Calu3 (cell line): Measurements from ENCODE around the gene DNAJC12. TPM values are rescaled to one million over a fixed set of nuclear protein-coding genes. Genes with fewer than 3 reads are reported as not detected.

Experiments
- BruUV-seq: library from RNA; stranded (reverse); fragments of 400-500 nt; replicated peaks from 2 replicates; lab custom pipeline; 2021; lab: Mats Ljungman, UMichigan
- CTCF ChIA-PET: fragments of 300-600 bp; sonication (Branson Sonifier 250); formaldehyde crosslinking; loops from one replicate; lab custom pipeline; 2022; ENCODE audit warnings: antibody characterized with exemption; lab: Charles Lee
- DNase-seq: peaks from one replicate; pipeline ENCODE4 v3.0.0; 2022
- H3K27ac Mint-ChIP-seq: one replicate; pipeline ENCODE4 v1.8.0; 2022; ENCODE audit warnings: mixed read lengths; ENCODE audit not compliant: unreplicated experiment
- H3K27me3 Mint-ChIP-seq: one replicate; pipeline ENCODE4 v1.8.0; 2022; ENCODE audit warnings: mixed read lengths; ENCODE audit not compliant: unreplicated experiment
- H3K36me3 Mint-ChIP-seq: one replicate; pipeline ENCODE4 v1.8.0; 2022; ENCODE audit warnings: mild to moderate bottlenecking, moderate library complexity, mixed read lengths; ENCODE audit not compliant: insufficient read depth, unreplicated experiment
- H3K4me1 Mint-ChIP-seq: one replicate; pipeline ENCODE4 v1.8.0; 2022; ENCODE audit warnings: mild to moderate bottlenecking, low read depth, mixed read lengths; ENCODE audit not compliant: unreplicated experiment
- H3K4me3 Mint-ChIP-seq: one replicate; pipeline ENCODE4 v1.8.0; 2022; ENCODE audit warnings: mild to moderate bottlenecking, low read depth, moderate library complexity, mixed read lengths; ENCODE audit not compliant: unreplicated experiment
- H3K9me3 Mint-ChIP-seq: one replicate; pipeline ENCODE4 v1.8.0; 2022; ENCODE audit warnings: low read depth, mixed read lengths; ENCODE audit not compliant: unreplicated experiment
- CTCF ChIP-seq: fragments of 200-600 bp; IDR thresholded peaks from one replicate; pipeline ENCODE4 v1.8.0; 2022; ENCODE audit warnings: antibody characterized with exemption; ENCODE audit not compliant: unreplicated experiment
- intact Hi-C: fragments of 100-400 bp; cut with micrococcal nuclease; formaldehyde crosslinking; loops from one replicate; pipeline ENCODE4 v1.10.0; 2022; ENCODE audit not compliant: unreplicated experiment
- total RNA-seq: library from RNA; stranded (reverse); gene quantifications from 2 replicates; pipeline ENCODE4 v1.2.3, GENCODE V29; 2022

Gene DNAJC12
- total RNA-seq, 1 experiment from 2014 or later: 0.80 TPM

GRCh38 chr10:67802767-67803538 is 35.0 kb downstream of the DNAJC12 start:
- H3K27me3 Mint-ChIP-seq: no peaks in the 10 kb centered on the region
- no peak for DNase-seq
- no peak overlapping the region for H3K4me3 Mint-ChIP-seq
- intact Hi-C loops: no loop called here
- no peak for TF ChIP-seq CTCF
- no TSS peak for BruUV-seq
- H3K27ac Mint-ChIP-seq: peak overlapping the region; percentile 60
- H3K9me3 Mint-ChIP-seq: no peaks in the 10 kb centered on the region
- CTCF ChIA-PET: interaction anchor here (0.6 kb wide), 1 partner anchor 525 kb away, joined by 3 read pairs; no protein-coding TSS in a partner anchor
- H3K4me1 Mint-ChIP-seq: peaks cover 12% of the 10 kb centered on the region
- no peaks in the 10 kb centered on the region for H3K36me3 Mint-ChIP-seq

- Mint-ChIP-seq H3K27ac (no peak overlapping the region), H3K9me3 (no peaks in the 10 kb centered on the region), H3K27me3 (no peaks in the 10 kb centered on the region), H3K36me3 (no peaks in the 10 kb centered on the region), H3K4me1 (peaks cover 12% of the 10 kb centered on the region), H3K4me3 (no peak overlapping the region)
- CTCF ChIA-PET: no interaction called here
- intact Hi-C loops: no loop called here
- no TSS peak for BruUV-seq
- DNase-seq: no peak
- TF ChIP-seq CTCF: no peak
Measured at GRCh38 chr10:67801118-67801517, 36.9 kb downstream of the DNAJC12 start.

GRCh38 chr10:67794909-67795460 is 43.0 kb downstream of the DNAJC12 start:
- no peak for DNase-seq
- Mint-ChIP-seq H3K36me3 (peaks cover 8% of the 10 kb centered on the region), H3K27ac (no peak overlapping the region), H3K9me3 (no peaks in the 10 kb centered on the region), H3K27me3 (no peaks in the 10 kb centered on the region), H3K4me3 (no peak overlapping the region), H3K4me1 (peaks cover 16% of the 10 kb centered on the region)
- BruUV-seq: no TSS peak
- CTCF ChIA-PET: interaction anchor here (0.6 to 0.9 kb wide), 3 partner anchors 18 to 369 kb away, joined by 3 read pairs; no protein-coding TSS in a partner anchor
- intact Hi-C loops: no loop called here
- no peak for TF ChIP-seq CTCF

GRCh38 chr10:67794256-67794655 is 43.7 kb downstream of the DNAJC12 start:
- Mint-ChIP-seq H3K4me3 (no peak overlapping the region), H3K9me3 (no peaks in the 10 kb centered on the region), H3K36me3 (peaks cover 8% of the 10 kb centered on the region), H3K27me3 (no peaks in the 10 kb centered on the region), H3K27ac (no peak overlapping the region), H3K4me1 (peaks cover 16% of the 10 kb centered on the region)
- CTCF ChIA-PET: no interaction called here
- intact Hi-C loops: no loop called here
- BruUV-seq: no TSS peak
- no peak for TF ChIP-seq CTCF
- DNase-seq: no peak
